ENCODE data around the gene CCDC179.

Gene CCDC179

DNA sequence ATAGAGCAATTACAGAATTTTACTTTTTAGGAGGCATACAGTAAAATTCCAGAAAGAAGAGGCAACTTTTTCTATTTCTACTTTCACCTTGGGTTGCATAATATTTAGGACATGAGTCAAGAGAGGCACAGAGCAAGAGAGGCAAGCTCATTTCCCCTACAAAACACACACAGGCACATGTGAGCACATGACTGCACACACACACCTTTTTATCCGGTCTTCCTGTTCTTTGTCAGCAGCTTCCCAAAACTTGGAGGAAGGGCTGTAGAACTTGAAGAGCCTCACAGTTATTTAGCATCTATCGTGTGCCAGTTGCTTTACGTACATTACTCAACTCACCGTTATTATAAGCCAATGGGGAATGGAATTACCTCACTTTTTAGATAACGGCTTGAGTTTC lies 37.8 kb upstream of the CCDC179 start:
- Histone ChIP-seq H2AFZ (ENCODE audit: low read depth) (no peak overlapping the region), H3K4me1 (ENCODE audit: low read depth, poor library complexity, severe bottlenecking) (no peaks in the 10 kb centered on the region), H3K36me3 (ENCODE audit: insufficient read depth) (no peaks in the 10 kb centered on the region), H3K4me2 (no peak overlapping the region), H3K4me3 (IDR thresholded peaks at IDR 0.05; ENCODE audit: insufficient read depth, low read depth, low read length) (no peak overlapping the region), H3K79me2 (ENCODE audit: insufficient read depth, low read depth) (no peaks in the 10 kb centered on the region), H3K27me3 (ENCODE audit: insufficient read depth, low read depth) (no peaks in the 10 kb centered on the region), H3K9ac (no peak overlapping the region), H3K27ac (no peak overlapping the region), H4K20me1 (ENCODE audit: insufficient read depth) (no peaks in the 10 kb centered on the region)
- TF ChIP-seq, protein P1, sequence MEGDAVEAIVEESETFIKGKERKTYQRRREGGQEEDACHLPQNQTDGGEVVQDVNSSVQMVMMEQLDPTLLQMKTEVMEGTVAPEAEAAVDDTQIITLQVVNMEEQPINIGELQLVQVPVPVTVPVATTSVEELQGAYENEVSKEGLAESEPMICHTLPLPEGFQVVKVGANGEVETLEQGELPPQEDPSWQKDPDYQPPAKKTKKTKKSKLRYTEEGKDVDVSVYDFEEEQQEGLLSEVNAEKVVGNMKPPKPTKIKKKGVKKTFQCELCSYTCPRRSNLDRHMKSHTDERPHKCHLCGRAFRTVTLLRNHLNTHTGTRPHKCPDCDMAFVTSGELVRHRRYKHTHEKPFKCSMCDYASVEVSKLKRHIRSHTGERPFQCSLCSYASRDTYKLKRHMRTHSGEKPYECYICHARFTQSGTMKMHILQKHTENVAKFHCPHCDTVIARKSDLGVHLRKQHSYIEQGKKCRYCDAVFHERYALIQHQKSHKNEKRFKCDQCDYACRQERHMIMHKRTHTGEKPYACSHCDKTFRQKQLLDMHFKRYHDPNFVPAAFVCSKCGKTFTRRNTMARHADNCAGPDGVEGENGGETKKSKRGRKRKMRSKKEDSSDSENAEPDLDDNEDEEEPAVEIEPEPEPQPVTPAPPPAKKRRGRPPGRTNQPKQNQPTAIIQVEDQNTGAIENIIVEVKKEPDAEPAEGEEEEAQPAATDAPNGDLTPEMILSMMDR (conservative IDR thresholded peaks at IDR 0.05; ENCODE audit: low read depth, low read length): no peak

- Histone ChIP-seq H2AFZ (ENCODE audit: low read depth) (no peak overlapping the region), H3K4me3 (IDR thresholded peaks at IDR 0.05; ENCODE audit: insufficient read depth, low read depth, low read length) (no peak overlapping the region), H3K4me2 (no peak overlapping the region), H3K4me1 (ENCODE audit: low read depth, poor library complexity, severe bottlenecking) (no peaks in the 10 kb centered on the region), H3K27me3 (ENCODE audit: insufficient read depth, low read depth) (no peaks in the 10 kb centered on the region), H3K79me2 (ENCODE audit: insufficient read depth, low read depth) (no peaks in the 10 kb centered on the region), H3K27ac (no peak overlapping the region), H3K36me3 (ENCODE audit: insufficient read depth) (no peaks in the 10 kb centered on the region), H3K9ac (no peak overlapping the region), H4K20me1 (ENCODE audit: insufficient read depth) (no peaks in the 10 kb centered on the region)
- TF ChIP-seq, protein P1 (conservative IDR thresholded peaks at IDR 0.05; ENCODE audit: low read depth, low read length): no peak
These were observed 30.0 kb upstream of the CCDC179 start for GRCh38 chr11:22890227-22890626.

DNA sequence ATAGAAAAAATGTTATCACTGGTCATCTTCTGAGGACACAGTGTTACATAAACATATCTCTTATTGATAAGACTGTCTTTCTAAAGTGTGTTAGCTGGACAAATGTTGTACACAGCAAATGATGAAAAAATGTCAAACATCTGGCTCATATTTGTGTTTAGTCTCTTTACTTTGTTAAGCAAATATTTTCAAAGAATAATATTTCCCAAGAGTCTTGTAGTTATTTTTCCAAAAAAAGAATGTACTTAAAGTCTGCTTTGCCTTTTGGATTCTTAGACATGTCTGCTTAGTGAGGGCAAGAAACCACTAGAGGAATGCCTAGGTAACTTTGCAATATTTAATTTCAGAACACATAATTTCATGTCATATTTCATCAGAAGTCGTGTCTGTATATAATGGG lies 23.9 kb upstream of the CCDC179 start:
- Histone ChIP-seq H3K27ac (no peak overlapping the region), H3K4me3 (IDR thresholded peaks at IDR 0.05; ENCODE audit: insufficient read depth, low read depth, low read length) (no peak overlapping the region), H3K9ac (no peak overlapping the region), H3K36me3 (ENCODE audit: insufficient read depth) (no peaks in the 10 kb centered on the region), H3K4me2 (no peak overlapping the region), H3K4me1 (ENCODE audit: low read depth, poor library complexity, severe bottlenecking) (no peaks in the 10 kb centered on the region), H2AFZ (ENCODE audit: low read depth) (no peak overlapping the region), H3K79me2 (ENCODE audit: insufficient read depth, low read depth) (no peaks in the 10 kb centered on the region), H3K27me3 (ENCODE audit: insufficient read depth, low read depth) (no peaks in the 10 kb centered on the region), H4K20me1 (ENCODE audit: insufficient read depth) (no peaks in the 10 kb centered on the region)
- TF ChIP-seq, protein P1 (conservative IDR thresholded peaks at IDR 0.05; ENCODE audit: low read depth, low read length): no peak

DNA sequence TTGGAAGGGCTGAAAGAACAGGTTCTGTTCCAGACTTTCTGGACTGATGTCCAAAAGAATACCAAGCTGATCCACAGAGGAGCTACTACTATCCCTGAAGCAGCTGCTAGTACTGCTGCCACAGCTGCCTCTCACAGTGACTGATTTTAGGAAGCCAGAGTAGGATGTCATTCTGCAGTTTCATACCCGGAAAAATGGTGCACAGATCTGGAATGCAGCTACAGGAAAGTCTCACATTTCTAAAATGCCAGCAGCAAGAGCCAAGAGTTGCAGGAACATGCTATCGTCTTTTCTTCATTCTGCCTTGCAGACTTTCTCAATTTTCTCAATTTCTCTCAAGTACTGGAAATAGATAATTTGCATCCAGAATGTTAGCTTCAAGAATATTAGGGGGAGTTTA lies 19.4 kb upstream of the CCDC179 start:
- H3K27me3 ChIP-seq (ENCODE audit: insufficient read depth, low read depth): no peaks in the 10 kb centered on the region
- no peak overlapping the region for H2AFZ ChIP-seq (ENCODE audit: low read depth)
- H3K4me3 ChIP-seq (IDR thresholded peaks at IDR 0.05; ENCODE audit: insufficient read depth, low read depth, low read length): no peak overlapping the region
- H3K79me2 ChIP-seq (ENCODE audit: insufficient read depth, low read depth): no peaks in the 10 kb centered on the region
- TF ChIP-seq, protein P1 (conservative IDR thresholded peaks at IDR 0.05; ENCODE audit: low read depth, low read length): no peak
- H3K4me2 ChIP-seq: no peak overlapping the region
- no peaks in the 10 kb centered on the region for H4K20me1 ChIP-seq (ENCODE audit: insufficient read depth)
- peaks cover 4% of the 10 kb centered on the region for H3K4me1 ChIP-seq (ENCODE audit: low read depth, poor library complexity, severe bottlenecking)
- no peak overlapping the region for H3K9ac ChIP-seq
- no peak overlapping the region for H3K27ac ChIP-seq
- no peaks in the 10 kb centered on the region for H3K36me3 ChIP-seq (ENCODE audit: insufficient read depth)

Data from KMS-11 (cell line).